DMS53 (cell line): ENCODE measurements around the gene GMDS.

Experiments used
- DNase-seq: peaks from one replicate; lab custom pipeline; 2025; lab: John Stamatoyannopoulos, UW

The GMDS gene

DNA sequence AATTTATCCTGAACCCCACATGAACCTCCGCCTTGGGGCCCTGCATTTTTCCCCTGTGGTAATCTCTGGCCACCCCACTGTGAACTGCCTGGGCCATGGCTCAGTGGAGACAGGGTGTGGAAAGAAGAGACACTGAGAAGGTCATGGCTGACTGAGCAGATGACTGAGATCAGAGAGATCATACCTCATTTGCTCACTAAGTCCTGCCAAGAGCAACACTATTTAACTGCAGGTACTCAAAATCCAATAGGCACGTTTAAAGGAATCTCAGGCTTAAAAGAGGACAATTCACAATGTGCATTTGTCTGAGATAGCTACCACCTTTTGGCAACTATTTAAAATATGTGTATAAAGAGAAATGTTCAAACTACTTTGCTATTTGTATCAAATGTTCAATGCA lies 305.0 kb downstream of the GMDS start:
- peak; percentile 5 for DNase-seq

DNA sequence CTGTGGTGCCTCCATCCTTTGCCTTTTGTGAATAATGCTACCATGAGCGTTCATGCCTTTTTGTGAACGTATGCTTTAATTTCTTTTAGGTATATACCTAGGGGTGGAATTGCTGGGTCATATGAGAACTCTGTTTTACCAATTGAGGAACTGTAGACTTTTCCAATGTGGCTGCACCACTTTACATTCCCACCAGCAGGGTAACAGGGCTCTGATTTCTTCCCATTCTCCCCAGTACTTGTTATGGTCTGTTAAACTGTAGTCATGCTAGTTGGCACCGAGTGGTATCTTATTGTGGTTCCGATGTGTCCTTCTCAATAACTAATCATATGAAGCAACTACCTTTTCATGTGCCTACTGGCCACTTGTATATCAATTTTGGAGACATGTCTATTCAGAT lies 312.1 kb downstream of the GMDS start:
- DNase-seq: no peak

DNA sequence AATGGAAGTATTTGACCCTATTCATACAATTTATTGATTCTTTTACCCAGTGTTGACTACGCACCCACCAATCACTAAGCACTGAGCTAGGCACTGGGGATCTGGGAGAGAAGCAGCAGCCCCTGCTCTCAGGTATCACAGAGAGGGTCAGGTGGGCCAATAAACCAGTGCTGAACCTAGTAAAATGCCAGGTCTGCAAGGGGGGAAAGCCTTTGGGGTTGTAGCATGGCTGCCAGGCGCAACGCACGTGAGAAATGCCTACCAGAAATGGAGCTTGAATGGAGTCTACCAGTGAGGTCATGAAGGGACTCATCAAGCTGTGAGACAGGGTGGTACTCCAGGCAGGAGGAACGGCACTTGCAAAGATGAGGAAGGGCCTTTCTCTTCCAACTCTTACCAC lies 313.6 kb downstream of the GMDS start:
- no peak for DNase-seq

DNA sequence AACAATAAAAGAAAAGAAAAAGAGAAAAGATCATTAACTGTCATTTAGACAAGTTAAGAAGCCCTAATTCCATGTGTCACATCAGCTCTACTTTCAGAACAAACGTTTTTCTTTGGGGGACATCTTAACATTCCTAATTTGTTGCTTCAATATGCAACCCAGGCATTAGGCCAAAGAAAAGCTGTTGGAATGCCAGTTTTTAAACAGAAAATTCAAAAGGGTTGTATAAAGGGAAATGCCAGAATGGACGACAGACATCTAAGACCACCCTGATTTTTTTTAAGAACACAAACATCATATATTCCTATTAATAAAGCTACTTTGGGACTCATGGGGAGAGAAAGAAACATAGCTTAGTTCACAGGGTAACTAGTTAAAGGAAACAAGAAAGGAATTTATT lies 315.0 kb downstream of the GMDS start:
- no peak for DNase-seq

DNA sequence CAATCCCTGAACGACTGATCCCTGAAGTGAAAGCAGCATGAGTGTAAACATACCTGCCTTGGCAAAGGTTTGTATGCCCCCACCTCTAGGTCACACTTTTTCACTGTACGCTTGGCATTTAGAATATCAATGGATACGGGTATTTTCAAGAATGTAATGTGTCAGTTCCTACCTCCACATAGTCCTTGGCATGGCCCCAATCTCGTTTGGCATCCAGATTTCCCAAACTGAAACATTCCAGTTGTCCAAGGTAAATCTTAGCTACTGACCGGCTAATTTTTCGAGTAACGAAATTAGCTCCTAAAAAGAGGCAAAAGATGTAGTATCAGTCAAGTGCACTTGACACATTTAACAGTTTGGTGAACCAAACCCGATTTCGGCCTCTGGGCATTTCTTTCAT lies 315.5 kb downstream of the GMDS start:
- no peak for DNase-seq

DNA sequence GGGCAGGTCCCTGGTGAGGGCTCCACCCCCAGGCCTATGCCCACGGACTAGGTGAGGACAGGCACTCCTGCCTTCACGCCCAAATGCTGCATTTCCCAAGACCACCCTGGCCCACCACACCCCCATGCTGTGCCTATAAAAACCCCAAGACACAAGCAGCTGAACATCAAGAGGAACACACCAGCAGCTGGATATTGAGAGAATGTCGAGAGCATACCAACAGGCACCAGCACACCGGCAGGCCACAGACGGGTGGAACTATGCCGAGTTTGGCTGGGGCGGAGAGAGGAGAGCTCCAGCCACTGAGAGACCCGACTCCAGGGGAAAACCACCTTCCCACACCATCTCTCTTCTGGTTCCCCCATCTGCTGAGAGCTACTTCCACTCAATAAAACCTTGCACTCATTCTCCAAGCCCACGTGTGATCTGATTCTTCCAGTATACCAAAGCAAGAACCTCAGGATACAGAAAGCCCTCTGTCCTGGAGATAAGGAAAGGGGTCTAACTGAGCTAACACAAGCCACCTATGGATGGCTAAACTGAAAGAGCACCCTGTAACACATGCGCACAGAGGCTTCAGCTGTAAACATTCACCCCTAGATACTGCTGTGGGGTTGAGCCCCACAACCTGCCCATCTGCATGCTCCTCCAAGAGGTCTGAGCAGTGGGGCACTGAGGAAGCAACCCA lies 319.5 kb downstream of the GMDS start:
- no peak for DNase-seq

DNA sequence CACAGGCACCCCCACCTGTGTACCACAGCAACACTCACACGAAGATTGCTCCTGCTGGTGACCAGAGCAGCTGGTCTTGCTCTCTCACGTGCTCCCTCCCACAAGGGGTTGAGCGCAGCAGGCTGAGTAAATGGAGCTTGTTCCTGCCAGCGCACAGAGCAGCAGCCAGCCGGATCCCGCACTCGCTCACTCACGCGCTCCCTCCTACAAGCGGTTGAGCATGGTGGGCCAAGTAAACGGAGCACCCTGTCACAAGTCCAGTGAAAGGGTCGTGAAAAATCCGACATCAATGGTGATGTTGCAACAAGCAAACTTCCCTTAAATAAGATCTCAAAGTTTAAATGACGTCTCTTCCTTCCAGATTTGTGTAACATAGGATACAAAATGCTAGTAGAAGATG lies 322.0 kb downstream of the GMDS start:
- no peak for DNase-seq

DNA sequence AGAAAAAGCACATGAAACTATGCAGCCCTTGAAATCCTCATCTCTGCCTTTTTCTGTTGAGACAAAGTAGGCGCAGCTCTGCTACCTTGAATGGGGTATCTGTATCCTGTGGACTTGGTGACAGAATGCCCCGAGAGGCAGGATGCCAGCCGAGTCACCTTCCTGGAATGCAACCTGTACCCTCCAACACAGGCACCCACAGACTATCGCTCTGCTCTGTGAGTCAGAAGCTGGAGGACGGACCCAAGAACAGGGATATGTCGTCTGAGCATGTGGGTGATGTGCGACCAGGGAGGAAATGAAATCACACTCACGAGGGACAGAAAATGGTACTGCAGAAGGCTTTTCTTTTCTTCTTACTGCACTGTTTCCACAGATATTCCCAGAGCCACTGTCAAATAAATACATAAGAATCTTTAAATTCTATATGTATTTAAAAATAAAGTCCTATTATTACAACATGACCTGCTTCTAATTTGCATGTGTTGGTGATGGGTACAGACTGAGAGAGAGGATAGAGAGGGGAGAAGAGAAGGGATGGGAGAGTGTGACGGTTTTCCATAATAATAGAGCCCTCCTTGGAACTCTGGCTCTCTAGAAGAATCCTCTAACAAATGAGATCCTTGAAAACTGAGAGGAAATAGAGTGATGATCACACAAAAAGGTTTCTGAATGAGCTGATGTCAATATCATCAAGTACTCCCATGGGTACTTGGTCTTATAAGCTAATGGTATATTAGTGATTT lies 327.6 kb downstream of the GMDS start:
- DNase-seq: no peak

DNA sequence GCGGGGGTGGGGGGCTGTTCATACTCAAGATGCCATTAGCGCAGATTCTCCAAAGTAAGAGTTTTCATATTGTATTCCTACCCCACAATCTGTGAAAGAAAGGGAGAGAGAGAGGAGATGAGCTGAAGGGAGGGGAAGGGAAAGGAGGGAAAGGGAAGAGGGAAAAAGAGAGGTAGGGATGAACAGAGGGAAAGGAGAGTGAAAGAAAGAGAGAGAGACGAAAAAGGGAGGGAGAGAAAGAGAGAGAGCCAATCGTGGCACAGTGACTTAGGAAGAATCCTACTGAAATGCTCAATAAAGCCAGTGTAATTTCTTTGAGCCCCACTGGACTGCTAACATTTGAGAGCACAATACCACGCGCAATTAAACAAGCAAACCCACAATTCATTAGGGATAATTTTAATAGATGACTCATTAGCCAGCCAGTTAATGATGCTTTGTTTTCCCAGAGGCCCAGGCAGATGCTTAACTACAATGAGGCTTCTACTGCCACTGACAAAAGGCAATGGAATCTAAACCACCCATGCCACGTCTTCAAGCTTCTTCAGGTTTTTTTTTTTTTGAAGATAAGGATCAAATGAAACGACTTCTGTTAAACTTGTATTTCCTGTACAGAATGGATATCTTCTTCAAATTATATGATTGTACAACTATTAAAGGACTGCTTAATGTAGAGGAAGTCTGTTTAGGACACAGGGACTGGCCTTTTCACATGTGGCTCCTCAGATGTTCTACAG lies 328.9 kb downstream of the GMDS start:
- no peak for DNase-seq

DNA sequence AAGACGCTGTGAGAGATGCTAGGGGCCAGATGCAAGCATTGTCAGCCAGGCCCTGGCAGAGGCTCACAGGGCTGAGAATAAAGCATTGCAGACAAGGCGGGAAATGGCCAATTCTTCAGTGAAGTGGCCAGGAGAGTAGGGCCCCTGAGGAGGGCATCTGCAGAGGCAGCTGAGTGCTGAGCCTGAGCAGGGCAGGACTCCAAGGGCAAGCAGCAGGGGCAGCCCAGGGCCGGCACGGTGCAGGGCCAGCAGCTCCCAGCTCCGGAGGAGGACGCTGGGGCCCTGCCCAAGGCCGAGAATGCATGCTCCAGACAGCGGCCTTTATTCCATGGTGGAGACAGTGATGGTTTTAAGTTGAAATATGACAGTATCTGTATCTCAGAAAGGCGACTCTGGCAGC lies 330.2 kb downstream of the GMDS start:
- no peak for DNase-seq

DNA sequence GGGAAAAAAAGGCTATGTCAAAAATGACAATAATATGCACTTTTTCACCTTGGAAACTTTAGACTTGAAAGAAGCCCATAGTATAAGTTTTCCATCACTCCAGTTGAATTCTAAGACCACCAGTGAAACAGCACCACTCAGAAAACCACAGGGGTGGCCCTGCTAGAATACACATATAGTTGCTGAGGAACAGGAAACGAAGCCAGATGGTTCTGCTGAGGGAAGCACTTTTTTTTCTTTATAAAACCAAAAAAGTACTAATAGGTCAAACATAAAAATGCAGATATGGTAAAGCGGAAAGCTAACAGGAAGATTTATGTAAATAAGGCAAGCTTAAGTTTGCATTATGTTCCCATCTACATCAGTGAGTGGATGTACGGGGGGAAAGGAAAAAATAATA lies 331.8 kb downstream of the GMDS start:
- no peak for DNase-seq

DNA sequence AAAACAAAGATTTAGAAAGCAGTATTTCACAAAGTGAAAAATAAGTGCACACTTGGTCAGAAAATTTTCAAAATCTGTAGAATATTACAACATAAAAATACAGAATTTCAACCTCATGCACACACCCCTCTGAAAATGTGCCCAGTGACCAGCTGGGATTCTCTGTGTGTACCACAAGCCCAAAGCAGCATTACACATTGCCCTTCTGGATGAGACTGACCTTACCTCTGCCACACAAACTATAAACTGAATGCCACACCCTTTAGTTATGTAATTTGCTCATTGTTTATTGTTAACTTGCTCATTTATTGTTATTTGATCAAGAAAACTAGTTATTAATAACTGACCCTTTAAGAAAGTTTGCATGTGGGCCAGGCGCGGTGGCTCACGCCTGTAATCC lies 332.7 kb downstream of the GMDS start:
- no peak for DNase-seq

DNA sequence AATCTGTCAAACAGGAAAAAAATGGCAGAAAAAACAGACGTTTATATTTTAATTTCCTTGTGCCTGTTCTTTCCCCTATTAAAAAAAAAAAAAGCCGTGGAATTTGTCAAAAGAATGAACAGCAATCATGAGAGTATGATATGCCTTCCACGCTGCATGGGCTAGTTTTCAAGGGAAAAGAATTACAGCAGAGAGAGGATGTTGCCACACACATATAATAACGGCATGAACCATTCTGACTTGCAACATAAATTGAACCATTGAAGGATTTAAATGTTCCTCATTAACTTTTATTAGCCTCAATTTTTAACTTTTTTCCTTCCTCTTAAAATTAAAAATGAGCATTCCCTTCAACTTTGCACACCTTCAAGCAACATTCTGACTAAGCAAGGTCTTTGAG lies 333.9 kb downstream of the GMDS start:
- no peak for DNase-seq

DNA sequence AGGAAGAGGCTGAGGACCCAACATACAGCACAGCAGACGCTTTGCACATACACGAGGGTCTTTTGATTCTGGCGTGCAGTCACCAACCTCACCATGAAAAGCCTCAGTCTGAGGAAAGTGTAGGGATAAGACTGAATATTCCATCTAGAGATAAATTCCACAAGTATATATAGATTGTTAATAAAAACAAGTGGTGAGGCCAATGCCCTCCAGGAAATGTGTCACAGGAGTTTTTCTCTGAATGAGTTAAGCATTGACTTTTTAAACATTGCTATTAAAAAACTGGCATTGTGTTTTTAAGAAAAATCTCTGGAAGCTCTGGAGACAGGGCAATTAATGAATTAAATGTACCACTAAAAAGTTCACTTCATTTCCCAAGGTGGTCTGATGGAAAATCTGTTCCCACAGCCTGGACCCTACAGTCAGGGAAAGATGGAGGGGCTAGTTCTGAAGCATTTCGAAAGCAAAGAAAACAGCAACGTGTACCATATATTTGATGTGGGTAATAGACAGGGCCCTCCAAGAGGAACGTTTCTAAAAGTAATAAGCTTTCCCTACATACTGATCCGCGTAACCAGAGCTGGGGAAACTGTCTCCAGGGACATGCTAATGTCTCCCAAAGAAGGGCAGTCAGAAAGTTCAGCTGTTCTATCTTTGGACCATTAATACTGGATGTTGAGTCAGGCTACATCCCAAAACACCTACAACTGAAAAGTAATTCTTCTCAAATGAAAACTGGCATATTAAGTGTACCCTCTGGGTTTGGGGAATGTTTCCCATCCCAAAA lies 334.6 kb downstream of the GMDS start:
- no peak for DNase-seq

DNA sequence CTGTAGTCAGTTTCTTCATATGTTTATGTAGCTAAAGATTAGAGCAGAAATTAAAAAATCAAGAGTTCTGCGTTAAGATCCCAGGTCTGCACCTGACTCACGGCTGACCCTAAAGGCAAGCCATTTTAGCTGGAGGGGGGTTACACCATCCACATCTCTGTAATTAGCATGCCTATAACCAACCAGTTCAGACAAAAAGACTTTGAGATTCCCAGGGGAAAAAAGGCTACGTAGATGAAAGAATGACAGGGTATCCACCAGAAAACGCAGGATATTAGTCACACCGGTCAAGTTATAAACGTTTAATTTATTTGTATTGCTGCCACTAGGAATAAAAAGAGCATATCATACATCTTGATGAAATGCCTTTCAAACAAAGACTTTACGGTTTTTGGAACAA lies 336.6 kb downstream of the GMDS start:
- no peak for DNase-seq

DNA sequence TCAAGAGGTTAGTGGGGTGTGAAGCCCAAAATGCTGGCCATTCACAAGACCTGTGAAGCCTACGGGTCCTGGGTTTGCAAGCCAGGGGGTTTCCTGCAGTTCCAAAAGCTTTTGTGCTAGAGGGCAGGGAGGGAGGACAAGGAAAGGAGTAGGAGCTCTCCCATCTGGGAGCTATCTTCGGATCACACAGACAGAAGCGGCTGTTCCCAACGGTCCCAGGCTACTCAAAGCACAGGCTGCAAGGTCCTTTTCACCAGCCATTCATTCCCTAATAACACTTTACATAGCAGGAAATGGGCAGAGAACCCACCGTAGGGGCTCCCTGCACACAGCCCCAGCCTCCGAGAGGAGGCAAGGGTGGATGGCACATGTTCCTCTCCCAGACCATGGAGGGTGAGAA lies 338.8 kb downstream of the GMDS start:
- DNase-seq: no peak

DNA sequence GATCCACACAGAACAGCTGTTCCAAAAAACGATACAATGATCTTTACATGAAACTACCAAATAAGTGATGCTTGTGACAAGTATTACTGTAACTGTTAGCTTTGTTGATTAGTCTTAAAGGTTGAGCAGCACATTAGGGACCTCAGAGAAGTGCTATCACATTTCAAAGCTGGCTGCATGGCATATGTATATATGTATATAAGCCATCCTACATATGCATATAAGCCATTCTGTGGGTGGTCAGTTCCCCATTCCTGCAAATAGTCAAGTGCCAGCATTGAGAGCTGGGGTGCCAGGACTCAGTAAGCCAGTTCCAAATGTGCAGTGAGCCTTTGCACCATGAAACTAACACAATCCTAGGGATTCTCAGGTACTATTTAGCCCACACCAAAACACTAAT lies 339.4 kb downstream of the GMDS start:
- DNase-seq: no peak

DNA sequence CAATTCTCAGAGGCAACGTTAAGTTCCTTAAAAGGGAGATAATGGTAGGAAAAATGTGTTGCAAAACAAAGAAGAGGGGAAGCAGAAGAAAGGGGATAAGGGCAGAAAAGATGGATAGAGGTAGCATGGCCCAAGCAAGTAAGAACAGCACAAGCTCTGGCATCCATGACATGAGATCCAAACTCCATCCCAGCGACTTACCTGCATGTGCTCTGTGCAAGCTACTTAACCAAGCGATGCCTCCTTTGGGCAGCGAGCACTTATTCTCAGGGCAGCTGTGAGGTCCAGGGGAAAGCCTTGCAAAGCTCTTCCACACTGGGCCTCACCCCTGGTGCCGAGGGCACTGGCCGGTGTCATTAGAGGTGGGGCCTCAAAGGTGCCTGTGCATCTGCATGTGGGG lies 340.5 kb downstream of the GMDS start:
- no peak for DNase-seq

DNA sequence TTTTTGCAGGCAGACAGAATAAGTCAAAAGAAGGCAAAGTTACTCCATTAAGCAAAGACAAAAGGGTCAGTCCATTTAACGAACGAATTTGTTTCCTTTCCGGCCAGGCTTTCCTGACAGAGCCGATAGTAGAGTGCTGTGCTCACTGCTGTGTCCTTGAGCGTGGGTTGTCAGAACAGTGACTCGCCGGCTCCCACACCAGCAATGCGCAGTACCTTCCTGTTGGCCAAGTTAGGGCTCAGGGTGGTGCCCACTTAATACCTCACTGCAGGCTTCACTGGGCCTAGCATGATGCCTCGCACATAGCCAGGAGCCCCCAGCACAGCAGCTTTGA lies 341.0 kb downstream of the GMDS start:
- no peak for DNase-seq

DNA sequence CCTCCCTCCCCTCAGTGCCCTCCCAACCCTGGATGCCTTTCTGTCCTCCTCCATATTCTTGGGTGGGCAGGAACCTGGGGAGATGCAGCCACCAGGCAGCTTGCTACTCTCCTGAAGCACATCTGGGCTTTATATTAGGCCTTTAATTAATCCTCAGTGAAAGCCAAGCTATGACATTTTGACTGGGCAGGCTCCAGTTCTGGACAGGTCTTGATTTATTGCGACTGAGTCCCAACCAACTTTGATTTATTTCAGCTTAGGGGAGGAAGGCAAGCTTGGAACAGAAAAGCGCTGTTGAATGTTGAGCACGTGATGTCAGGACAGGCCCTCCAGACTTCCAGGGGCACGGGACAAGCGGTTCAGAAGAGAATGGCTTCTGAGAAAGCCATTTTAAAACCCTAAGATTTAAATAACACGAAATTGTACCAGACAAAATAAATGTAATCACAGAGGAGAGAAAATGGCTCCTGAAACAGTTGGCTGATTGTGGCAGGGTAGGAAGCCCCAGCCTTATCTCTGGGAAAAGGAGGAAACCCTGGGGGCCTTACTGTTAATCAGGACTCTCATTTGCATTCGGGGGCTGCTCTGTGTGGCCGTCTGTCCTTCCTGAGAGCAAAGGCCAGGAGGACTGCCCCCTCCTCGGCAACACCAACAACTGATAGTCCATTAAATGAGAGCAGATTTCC lies 341.5 kb downstream of the GMDS start:
- DNase-seq: no peak

DNA sequence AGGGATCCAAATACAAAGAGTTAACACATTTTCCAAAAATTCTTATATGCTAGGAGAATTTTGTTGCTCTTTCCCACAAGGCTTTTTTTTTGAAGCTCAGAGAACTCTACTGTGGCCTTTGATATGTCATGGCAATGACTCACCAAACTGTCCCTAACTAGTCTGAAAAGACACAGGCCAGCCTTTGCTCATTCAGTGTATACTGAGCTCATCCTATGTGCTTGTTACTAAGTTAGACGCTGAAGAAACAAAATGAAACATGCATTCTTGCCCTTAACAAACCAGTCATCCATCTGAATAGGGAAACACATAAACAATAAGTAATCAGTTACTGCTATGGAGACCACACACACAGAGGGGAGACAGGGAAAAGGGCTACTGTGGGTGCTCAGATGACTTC lies 343.8 kb downstream of the GMDS start:
- peak; percentile 29 for DNase-seq

DNA sequence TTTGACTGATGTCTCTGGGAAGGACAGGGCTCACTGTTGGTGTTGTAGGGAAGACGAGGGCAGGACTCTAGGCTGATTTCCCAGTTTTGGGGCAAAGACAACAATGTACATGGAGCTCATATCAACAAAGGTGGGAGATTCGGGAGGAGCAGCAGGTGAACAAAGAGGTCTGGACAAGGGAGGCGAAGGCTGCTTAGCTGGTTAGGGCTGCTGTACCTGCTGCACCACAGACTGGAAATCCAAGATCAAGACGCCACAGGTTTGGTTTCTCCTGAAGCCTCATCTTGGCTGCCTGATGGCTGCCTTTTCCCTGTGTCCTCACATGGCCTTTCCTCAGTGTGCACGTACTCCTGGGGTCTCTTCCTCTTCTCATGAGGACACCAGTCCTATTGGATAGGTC lies 348.5 kb downstream of the GMDS start:
- no peak for DNase-seq
